Neutrophil (primary cell): ENCODE results near the gene CSRP3.

Experiments used
- H3K27ac ChIP-seq: fragments of 200-600 bp; sonication (generic); 2 replicates; pipeline ENCODE4 v1.5.1; 2016; ENCODE audit warnings: mild to moderate bottlenecking, moderate library complexity
- H3K27me3 ChIP-seq: fragments of 200-600 bp; sonication (generic); 2 replicates; pipeline ENCODE4 v1.6.0; 2016; ENCODE audit warnings: mild to moderate bottlenecking
- H3K36me3 ChIP-seq: fragments of 200-600 bp; sonication (generic); 2 replicates; pipeline ENCODE4 v1.5.1; 2017
- H3K4me1 ChIP-seq, 2 experiments: fragments of 200-600 bp in 1 of 2; sonication (generic) in 1 of 2; 1 replicate in 1 of 2; 2 replicates in 1 of 2; pipeline versions ENCODE4 v1.5.1 to v1.6.1; 2013 to 2016; ENCODE audit warnings: low read depth in 1 of 2, low read length in 1 of 2, mild to moderate bottlenecking in 1 of 2, moderate library complexity in 1 of 2; ENCODE audit not compliant: control insufficient read depth in 1 of 2, insufficient read depth in 1 of 2
- H3K4me3 ChIP-seq, 2 experiments: fragments of 200-600 bp in 1 of 2; sonication (generic) in 1 of 2; 1 replicate in 1 of 2; 2 replicates in 1 of 2; pipeline ENCODE4 v1.5.1; 2013 to 2016; ENCODE audit warnings: low read depth in 1 of 2, low read length in 1 of 2, mild to moderate bottlenecking in 1 of 2, moderate library complexity in 1 of 2
- H3K9me3 ChIP-seq: fragments of 200-600 bp; sonication (generic); 2 replicates; pipeline ENCODE4 v1.5.1; 2016
- CTCF ChIP-seq: fragments of 200-600 bp; sonication (generic); IDR thresholded peaks from 2 replicates; pipeline ENCODE4 v1.5.1; 2016; ENCODE audit warnings: antibody characterized with exemption

Gene CSRP3

DNA sequence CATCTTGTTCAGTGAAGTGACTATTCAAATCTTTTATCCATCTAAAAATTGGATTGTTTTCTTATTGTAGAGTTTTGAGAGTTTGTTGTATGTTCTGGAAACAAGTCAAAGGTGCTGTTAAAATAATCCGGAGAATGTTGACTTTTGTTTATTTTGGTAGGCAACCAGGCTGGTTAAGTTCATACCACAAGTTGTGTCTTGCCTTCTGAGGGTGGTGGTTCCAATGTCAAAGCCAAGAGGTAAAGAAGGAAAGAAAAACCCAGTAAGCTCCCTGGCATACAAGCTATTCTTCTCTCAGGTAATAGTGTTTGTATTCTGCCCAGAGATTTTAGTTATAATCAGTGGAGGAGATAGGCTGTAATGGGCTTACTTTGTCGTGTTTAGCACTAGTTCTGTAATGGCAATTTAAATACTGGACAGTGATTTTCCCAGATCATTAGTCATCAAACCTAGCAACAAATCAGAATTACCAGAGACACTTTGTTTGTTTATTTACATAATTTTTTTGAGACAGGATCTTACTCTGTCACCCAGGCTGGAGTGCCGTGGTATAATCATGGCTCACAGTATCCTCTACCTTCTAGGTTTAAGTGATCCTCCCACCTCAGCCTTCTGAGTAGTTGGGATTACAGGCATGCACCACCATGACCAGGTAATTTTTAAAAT is 15.1 kb upstream of the CSRP3 start:
- Histone ChIP-seq H3K27ac (no peak overlapping the region), H3K4me3 (no peak overlapping the region), H3K4me1 (no peaks in the 10 kb centered on the region), H3K36me3 (no peaks in the 10 kb centered on the region), H3K27me3 (no peaks in the 10 kb centered on the region), H3K9me3 (no peaks in the 10 kb centered on the region)
- TF ChIP-seq CTCF: no peak

DNA sequence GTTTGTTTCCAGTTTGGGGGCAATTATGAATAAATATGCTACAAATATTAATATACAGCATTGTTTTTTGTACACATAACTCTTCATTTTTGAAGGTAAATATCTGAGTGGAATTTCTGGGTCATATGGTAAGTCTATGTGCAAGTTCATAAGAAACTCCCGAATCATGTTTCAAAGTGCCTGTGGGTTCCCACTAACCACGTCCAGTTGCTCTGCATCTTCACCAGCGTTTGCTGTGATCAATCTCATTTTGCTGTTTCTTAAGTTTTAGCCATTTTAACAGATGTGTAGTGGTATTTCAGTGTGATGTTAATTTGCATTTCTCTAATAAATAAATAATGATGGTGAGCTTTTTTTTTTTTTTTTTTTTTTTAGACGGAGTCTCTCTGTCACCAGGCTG is 14.2 kb upstream of the CSRP3 start:
- Histone ChIP-seq H3K9me3 (no peaks in the 10 kb centered on the region), H3K27me3 (no peaks in the 10 kb centered on the region), H3K27ac (no peak overlapping the region), H3K36me3 (no peaks in the 10 kb centered on the region), H3K4me3 (no peak overlapping the region), H3K4me1 (no peaks in the 10 kb centered on the region)
- TF ChIP-seq CTCF: no peak

GRCh38 chr11:19209617-19210370 is 8.0 kb upstream of the CSRP3 start:
- no peaks in the 10 kb centered on the region for H3K36me3 ChIP-seq
- no peak overlapping the region for H3K27ac ChIP-seq
- H3K4me1 ChIP-seq: no peaks in the 10 kb centered on the region
- H3K27me3 ChIP-seq: no peaks in the 10 kb centered on the region
- H3K9me3 ChIP-seq: no peaks in the 10 kb centered on the region
- H3K4me3 ChIP-seq: no peak overlapping the region
- no peak for TF ChIP-seq CTCF

GRCh38 chr11:19208959-19209546 is 7.3 kb upstream of the CSRP3 start:
- H3K4me3 ChIP-seq: no peak overlapping the region
- H3K27me3 ChIP-seq: no peaks in the 10 kb centered on the region
- H3K36me3 ChIP-seq: no peaks in the 10 kb centered on the region
- no peaks in the 10 kb centered on the region for H3K9me3 ChIP-seq
- no peak overlapping the region for H3K27ac ChIP-seq
- no peaks in the 10 kb centered on the region for H3K4me1 ChIP-seq
- no peak for TF ChIP-seq CTCF

- no peak for TF ChIP-seq CTCF
- H3K27me3 ChIP-seq: no peaks in the 10 kb centered on the region
Measured at GRCh38 chr11:19208181-19208580, 6.4 kb upstream of the CSRP3 start.

More at GRCh38 chr11:19208181-19208580, 6.4 kb upstream of the CSRP3 start:
- no peaks in the 10 kb centered on the region for H3K36me3 ChIP-seq
- H3K4me3 ChIP-seq: no peak overlapping the region
- no peaks in the 10 kb centered on the region for H3K4me1 ChIP-seq
- H3K27ac ChIP-seq: no peak overlapping the region
- no peaks in the 10 kb centered on the region for H3K9me3 ChIP-seq
